ENCODE data around the gene SIGLEC14.

Gene SIGLEC14

DNA sequence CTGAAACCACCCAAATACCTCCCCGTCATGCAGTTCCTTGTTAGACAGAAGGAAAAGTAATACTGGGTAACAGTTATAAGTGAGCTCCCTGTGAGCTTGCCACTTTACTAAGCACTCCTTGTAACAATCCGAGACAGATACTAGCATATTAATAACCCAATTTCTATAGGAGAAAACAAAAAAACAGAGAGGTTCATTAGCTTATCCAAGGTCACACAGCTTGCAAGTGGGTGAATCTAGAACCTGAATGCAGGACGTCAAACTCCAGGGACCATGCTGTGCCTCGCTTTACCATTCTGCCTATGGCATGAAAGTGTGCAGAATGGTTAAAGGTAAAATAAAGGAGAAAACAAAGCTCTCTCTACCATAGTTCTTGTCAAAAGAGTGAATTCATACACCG, 31.8 kb downstream of the SIGLEC14 start:
- no peak for DNase-seq (ENCODE audit: low read depth)

DNA sequence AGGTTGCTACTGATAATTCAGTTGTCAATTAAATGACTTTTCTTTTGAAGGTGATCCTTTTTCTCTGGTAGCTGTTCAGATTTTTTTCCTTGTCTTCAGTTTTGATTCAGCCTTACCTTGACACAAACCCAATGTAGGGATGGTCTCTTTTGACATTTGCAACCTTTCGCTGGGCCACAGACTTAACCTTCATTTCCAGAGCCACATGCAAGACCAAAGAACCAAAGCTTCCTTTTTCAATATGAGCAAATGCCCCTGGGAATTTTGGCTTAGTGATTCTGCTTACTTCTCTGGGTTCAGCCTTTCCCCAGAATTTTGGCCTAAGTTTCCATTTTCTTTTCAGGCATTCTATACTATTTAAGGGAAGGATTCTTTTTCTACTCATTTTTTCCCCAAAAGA, 36.0 kb downstream of the SIGLEC14 start:
- no peak for DNase-seq (ENCODE audit: low read depth)

DNA sequence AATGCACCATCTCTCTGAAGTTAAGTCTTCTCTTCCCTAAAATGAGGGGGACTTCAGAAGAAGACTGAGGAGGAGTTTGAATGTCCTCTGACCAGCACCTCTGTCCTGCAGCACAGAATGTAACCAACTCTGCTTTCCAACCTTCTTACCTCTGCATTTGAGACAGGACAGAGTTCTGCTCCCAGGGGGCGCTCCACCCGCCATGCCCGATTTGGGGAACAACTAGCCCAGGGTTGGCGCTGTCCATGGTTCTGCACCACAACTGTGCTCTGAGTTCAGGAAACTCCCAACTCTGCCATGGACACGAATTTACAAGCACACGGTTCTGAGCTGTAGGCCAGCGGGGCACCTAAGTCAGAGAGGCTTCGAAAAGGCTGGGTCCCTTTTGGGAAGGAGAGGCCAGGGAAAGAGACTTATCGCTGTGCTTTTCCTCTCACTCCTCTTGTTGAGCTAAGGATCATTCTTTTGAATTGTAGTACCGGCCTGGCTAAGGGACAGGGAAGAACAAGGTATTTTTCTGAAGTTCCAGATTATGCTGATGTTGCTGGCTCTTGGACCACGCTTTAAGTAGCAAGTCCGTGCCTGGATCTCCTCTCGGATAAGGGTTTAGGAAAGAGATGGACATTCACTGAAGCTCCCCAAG, 38.6 kb downstream of the SIGLEC14 start:
- no peak for DNase-seq (ENCODE audit: low read depth)

DNA sequence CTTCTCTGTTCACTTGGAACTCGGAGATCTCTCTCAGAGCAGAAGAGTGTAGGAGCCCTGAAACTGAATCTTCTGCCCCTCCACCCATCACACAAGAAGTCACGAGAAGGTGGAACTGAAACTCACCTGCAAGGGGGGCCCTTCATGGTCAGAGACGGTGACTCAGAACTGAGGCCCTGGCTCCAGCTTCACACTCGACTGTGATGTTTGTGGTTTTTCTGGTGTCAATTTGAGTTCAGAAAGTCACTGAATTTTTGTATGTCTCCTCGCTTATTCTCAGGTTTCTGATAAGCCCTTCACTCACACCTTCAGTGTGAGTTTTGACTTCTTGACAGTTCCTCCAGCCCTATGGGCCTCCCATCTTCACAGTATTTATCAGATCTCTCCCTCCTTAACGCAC, 39.5 kb downstream of the SIGLEC14 start:
- DNase-seq (ENCODE audit: low read depth) = no peak

DNA sequence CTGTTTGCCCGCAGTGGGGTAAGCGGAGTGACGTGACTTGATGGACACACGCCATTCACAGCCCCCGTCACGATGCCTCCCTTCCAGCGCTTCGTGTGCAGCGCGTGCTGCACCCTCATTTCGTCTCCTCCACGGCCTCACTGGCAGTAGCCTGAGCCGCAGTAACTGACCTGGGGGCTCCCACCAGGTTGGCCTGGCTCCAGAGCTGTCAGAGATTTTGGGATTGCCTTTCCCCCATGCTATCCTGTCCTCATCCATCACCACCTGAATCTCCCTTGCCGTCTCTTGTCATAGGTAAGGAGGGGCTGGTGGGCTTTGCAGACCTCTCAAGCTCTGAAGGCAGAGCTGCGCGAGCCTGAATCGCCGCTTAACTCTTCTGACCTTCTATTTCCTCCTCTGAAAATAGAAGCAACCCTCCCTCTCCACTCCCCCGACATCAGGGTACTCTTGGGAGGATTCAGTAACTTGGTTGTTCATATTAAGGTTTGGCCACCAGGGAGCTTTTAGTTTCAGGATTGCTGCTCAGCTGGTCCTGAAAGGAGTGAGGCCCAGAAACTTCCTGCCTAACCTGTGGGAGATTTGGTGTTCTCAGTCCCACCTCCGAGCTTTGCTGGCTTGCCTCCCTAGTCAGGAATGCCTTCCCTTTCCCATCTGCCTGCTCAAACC, 44.3 kb downstream of the SIGLEC14 start:
- DNase-seq (ENCODE audit: low read depth) = no peak

DNA sequence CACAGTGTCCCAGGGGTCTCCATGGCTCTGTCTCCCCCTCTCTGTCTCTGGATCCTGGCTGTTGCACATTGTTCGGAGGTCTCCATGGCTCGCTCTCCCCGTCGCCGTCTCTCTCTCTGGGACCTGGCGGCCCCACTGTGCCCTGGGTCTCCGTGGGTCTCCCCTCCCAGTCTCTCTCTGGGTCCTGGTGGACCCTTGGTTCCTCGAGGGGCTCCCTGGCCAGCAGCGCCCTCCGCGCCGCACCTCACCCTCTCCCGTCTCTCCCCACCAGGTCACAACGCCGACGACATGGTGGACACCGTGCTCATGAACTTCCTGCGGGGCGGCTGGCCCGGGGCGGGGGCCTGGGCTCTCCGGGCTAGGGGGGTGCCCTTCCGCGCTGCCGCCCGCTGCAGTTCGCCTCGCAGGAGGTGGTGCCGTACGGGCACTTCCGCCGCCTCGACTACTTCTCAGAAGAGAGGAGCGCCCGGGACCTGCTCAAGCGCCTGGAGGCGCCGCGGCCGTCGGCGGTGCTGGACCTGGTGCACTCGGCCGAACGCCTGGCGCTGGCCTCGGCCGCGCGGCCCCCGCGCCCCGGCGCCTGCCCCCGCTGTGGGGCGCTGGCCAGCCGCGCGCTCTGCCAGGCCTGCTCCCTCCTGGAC, 45.6 kb downstream of the SIGLEC14 start:
- DNase-seq (ENCODE audit: low read depth) = no peak

DNA sequence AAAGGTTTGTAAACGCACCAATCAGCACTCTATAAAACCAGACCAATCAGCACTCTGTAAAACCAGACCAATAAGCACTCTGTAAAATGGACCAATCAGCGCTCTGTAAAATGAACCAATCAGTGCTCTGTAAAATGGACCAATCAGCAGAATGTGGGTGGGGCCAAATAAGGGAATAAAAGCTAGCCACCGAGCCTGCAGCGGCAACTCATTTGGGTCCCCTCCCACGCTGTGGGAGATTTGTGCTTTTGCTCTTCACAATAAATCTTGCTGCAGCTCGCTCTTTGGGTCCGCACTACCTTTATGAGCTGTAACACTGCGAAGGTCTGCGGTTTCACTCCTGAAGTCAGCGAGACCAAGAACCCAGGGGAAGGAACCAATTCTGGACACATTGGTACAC, 47.5 kb downstream of the SIGLEC14 start:
- no peak for DNase-seq (ENCODE audit: low read depth)

DNA sequence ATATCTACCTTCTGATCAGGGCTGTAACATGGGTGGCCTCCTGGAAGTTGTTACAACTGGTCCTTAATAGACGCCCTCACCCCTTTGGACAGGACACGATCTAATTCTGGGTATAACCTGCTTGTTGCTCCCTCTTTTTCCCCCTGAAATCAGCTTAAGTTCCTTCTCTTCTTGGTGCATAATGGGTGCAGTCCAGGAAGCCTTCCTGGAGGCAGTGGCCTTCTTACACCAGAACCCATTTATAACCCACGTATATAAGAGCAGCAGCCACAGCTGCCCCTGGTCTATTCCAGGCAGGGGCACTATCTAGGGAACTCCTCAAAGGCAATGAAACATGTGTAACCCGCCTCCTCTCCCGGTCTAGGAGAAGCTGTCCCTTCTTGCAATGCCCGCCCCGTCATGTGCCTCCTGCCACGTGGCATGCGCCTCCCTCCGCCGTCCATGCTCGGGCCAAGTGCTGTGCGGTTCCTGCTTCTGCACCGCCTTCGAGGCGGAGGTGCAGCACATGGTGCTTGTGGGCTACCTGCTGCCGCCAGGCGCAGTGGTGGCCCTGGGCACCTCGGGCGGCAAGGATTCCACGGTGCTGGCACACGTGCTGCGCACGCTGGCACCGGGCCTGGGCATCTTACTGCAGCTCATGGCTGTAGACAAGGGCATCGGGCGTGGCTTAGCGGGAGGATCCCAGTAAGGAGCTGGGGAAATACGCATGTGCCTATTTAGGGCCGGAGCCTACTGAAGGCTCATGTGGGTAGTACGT, 48.3 kb downstream of the SIGLEC14 start:
- DNase-seq (ENCODE audit: low read depth) = no peak

DNA sequence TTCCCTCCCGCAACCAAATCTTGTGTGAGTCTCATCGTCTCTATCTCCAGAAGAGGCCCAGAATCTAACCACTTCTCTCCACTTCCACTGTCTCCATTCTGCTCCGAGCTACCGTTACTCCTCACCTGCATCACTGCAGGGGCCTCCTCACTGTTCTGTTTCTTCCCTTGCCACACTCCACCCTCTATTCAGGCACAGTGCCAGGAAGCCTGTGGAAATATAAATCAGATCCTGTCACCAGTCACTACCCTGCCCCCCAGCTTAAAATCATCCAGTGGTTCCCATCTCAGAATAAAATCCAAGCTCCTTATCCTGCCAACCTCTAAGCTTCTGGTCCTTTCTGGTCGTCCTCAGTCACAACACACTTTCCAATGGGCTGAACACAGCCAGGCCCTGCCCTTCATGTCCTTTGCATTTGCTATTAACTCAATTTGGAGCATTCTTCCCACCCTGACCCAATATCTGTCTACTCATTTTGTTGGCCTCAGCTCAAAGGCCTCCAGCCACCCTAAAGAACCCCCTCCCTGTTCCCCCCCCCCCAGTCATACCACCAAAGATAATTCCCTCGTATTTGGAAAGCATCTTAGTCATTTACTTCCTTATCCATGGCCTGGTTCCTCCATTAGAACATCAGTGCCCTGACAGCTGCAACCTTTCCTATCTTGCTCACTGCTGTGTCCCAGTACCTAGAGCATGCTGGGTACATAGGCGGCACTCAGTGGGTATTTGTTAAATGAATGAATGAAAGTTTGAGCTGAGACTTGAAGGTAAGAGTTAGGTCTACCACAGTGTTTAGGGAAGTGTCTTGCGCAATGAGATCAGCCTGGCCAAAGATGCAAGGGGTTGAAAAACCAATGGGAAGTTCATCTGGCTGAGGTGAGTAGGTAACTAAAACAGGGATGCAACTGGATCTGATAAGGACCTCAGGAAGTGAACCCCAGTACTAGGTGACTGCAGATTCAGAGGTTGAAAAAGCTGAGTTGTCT, 51.1 kb downstream of the SIGLEC14 start:
- no peak for DNase-seq (ENCODE audit: low read depth)

DNA sequence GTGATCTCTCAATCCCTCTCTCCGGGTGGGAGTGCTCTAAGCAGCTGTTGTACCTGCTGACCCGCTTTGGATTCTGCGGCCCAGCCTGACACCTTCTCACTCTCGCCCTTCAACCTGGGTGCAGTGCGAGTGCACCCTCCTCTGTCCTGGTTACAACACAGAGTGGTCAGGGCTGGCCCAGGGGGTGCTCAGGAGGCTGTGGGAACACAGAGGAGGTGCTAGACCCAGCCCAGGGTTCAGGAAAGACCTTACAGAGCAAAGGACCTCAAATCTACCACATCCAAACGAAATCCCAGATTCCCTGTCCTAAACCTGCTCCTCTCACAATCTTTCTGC, 51.9 kb downstream of the SIGLEC14 start:
- no peak for DNase-seq (ENCODE audit: low read depth)

DNA sequence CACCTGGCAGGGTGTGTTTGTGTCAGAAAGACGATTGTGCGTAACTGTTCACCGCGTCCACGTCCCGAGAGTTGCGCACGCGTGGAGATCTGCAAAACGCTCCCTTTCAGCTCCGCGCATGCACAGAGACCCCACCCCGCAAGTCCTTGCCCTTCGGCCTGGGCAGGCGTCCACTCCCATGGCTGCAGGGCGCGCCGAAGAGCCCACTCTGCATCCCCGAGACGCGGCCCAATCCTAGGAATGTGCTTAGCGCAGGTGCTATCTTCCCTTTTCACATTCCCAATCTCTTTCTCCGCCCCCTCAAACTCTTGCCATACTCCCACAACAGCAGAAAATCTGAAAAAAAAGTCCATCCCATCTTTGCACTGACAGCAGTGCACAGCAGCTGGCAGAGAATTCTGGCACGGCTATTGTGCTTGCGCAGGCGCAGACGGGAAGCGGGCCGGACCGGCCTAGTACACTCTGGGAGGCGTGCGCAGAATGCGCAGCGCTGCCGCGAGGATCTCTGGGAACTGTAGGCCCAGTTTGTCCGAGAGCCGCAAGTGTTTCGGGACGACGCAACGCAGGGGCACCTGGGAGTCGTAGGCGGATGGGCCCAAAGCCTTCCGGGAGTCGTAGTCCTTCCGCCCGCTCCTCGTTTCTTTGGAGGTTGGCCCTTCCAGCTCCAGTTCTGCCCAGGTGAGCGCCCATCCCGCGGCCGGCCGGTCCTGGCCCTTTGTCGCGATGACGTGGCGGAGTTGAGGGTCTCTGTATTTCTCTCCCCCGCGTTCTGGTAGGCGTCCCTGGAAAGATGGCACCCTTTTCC, 52.5 kb downstream of the SIGLEC14 start:
- peak; percentile 94 for DNase-seq (ENCODE audit: low read depth)

DNA sequence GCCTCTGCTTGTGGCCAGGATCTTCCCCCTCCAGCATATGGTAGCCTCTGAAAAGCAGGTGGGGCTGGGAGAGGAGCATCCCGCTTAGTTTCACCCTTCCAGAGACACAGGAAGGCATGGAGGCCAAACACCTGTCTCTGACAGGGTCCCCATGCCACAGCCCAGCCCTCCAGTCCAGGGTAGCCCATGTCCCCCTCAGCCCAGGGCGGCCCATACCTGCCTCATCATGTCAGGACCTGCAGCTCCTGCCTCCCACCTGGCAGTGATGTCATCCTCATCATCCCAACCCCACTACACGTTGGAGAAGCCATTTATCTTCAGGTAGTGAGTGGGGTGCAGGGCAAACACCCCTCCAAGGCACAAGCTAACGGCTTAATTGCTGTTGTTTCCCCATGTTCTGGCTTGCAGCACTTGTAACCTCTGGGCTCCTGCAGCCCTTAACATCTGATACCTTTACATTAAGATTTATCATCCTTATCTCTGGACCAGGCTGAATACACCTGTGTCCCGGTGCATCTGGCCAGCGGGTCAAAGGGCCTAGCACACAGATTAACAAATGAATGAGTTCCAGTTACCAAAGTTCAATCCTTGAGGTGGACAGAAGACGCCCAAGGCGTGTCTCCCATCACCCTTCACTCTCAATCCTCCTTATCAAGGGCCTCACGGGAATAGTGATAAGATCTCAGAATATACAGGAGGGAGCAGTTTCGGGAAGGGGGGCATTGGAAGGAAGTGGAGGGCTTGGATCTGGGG, 53.3 kb downstream of the SIGLEC14 start:
- DNase-seq (ENCODE audit: low read depth) = no peak
